GM23248 (cell line): Measurements from ENCODE around the gene NR3C1. TPM values are rescaled to one million over a fixed set of nuclear protein-coding genes. Genes with fewer than 3 reads are reported as not detected.

Experiments
- DNase-seq: peaks from one replicate; pipeline ENCODE4 v3.0.0-alpha.2; 2015
- H2AFZ ChIP-seq: fragments of 200-600 bp; sonication (generic); 2 replicates; pipeline ENCODE4 v1.6.1; 2016; ENCODE audit warnings: antibody characterized with exemption
- H3F3A ChIP-seq: fragments of 200-600 bp; sonication (generic); 2 replicates; pipeline ENCODE4 v1.6.1; 2016; ENCODE audit warnings: mild to moderate bottlenecking, antibody characterized with exemption, mixed run types; ENCODE audit not compliant: insufficient read depth
- H3K27ac ChIP-seq: fragments of 200-600 bp; sonication (generic); 2 replicates; pipeline ENCODE4 v1.5.1; 2016; ENCODE audit warnings: mild to moderate bottlenecking
- H3K27me3 ChIP-seq: fragments of 200-600 bp; sonication (generic); replicated peaks from 2 replicates; pipeline ENCODE4 v1.6.1; 2016; ENCODE audit warnings: mild to moderate bottlenecking; ENCODE audit not compliant: insufficient read depth
- H3K36me3 ChIP-seq: fragments of 200-600 bp; sonication (generic); 2 replicates; pipeline ENCODE4 v1.6.1; 2016; ENCODE audit warnings: low read depth, mild to moderate bottlenecking
- H3K4me1 ChIP-seq: fragments of 200-600 bp; sonication (generic); 2 replicates; pipeline ENCODE4 v1.6.1; 2016; ENCODE audit warnings: mild to moderate bottlenecking; ENCODE audit not compliant: insufficient read depth
- H3K4me2 ChIP-seq: fragments of 200-600 bp; sonication (generic); one replicate; pipeline ENCODE4 v1.6.1; 2016; ENCODE audit warnings: mild to moderate bottlenecking; ENCODE audit not compliant: unreplicated experiment
- H3K4me3 ChIP-seq: fragments of 200-600 bp; sonication (generic); 2 replicates; pipeline ENCODE4 v1.5.1; 2016; ENCODE audit warnings: mild to moderate bottlenecking
- H3K79me2 ChIP-seq: fragments of 200-600 bp; sonication (generic); 2 replicates; pipeline ENCODE4 v1.6.1; 2016; ENCODE audit warnings: mild to moderate bottlenecking; ENCODE audit not compliant: insufficient read depth
- H3K9ac ChIP-seq: fragments of 200-600 bp; sonication (generic); 2 replicates; pipeline ENCODE4 v1.6.1; 2016; ENCODE audit warnings: mild to moderate bottlenecking
- H3K9me2 ChIP-seq: fragments of 200-600 bp; sonication (generic); 2 replicates; pipeline ENCODE4 v1.6.1; 2016; ENCODE audit warnings: mixed run types, mild to moderate bottlenecking, moderate library complexity; ENCODE audit not compliant: insufficient read depth
- H3K9me3 ChIP-seq: fragments of 200-600 bp; sonication (generic); one replicate; pipeline ENCODE4 v1.6.1; 2017; ENCODE audit warnings: low read depth
- H4K20me1 ChIP-seq: fragments of 200-600 bp; sonication (generic); 2 replicates; pipeline ENCODE4 v1.6.0; 2016; ENCODE audit not compliant: insufficient read depth
- EZH2 ChIP-seq: fragments of 200-600 bp; sonication (generic); IDR thresholded peaks from 2 replicates; pipeline ENCODE4 v1.6.1; 2018; ENCODE audit warnings: antibody characterized with exemption, mild to moderate bottlenecking; ENCODE audit not compliant: insufficient read depth, poor library complexity, severe bottlenecking
- EZH2phosphoT487 ChIP-seq: fragments of 200-600 bp; sonication (generic); IDR thresholded peaks from 2 replicates; pipeline ENCODE4 v1.6.1; 2018; ENCODE audit warnings: antibody characterized with exemption, moderate library complexity, mild to moderate bottlenecking, low read depth; ENCODE audit not compliant: insufficient read depth
- WGBS, 2 experiments: methylation state at CpG; one replicate each; pipeline ENCODE4 v1.1.6; 2015 to 2017; ENCODE audit warnings: low lambda C conversion rate in 2 of 2, low coverage in 1 of 2; ENCODE audit errors: missing lambda C conversion rate in 2 of 2; 5-methylcytosine and 5-hydroxymethylcytosine counted together
- in situ Hi-C: fragments of 300-500 bp; cut with MboI; formaldehyde crosslinking; loops from 2 replicates; pipeline ENCODE4 v1.15.0; 2020
- polyA plus RNA-seq: library from polyadenylated mRNA; unstranded; fragments of >200 nt; fragmentation: Nextera tagmentation; extraction: Ambion mirVana; gene quantifications from 2 replicates; pipeline ENCODE4 v1.2.1, GENCODE V29; 2016
- total RNA-seq: library from RNA; depleted of rRNA; stranded (reverse); fragments of >200 nt; shearing (Covaris generic); gene quantifications from 2 replicates; pipeline ENCODE4 v1.2.3, GENCODE V29; 2014

Gene NR3C1
- total and polyA plus RNA-seq, 2 experiments from 2014 or later = 103 to 121 TPM

- 100% methylated on average over 2 of the region's 2 CpGs for WGBS, 2 experiments
Measured at GRCh38 chr5:143238620-143239019, 164.9 kb downstream of the NR3C1 start.

GRCh38 chr5:143237664-143238063, 165.8 kb downstream of the NR3C1 start:
- TF ChIP-seq EZH2phosphoT487 = no peak
- H3K36me3 ChIP-seq = no peaks in the 10 kb centered on the region
- peaks cover 14% of the 10 kb centered on the region for H3F3A ChIP-seq
- no peak overlapping the region for H3K9ac ChIP-seq
- no peaks in the 10 kb centered on the region for H3K9me2 ChIP-seq
- H2AFZ ChIP-seq = no peak overlapping the region
- no peaks in the 10 kb centered on the region for H3K9me3 ChIP-seq
- no peaks in the 10 kb centered on the region for H3K79me2 ChIP-seq
- peaks cover 32% of the 10 kb centered on the region for H3K4me1 ChIP-seq
- no peaks in the 10 kb centered on the region for H3K27me3 ChIP-seq
- in situ Hi-C loops = no loop called here
- H4K20me1 ChIP-seq = no peaks in the 10 kb centered on the region
- 93 to 97% methylated on average over 10 of the region's 10 CpGs for WGBS, 2 experiments
- no peak overlapping the region for H3K4me3 ChIP-seq
- H3K4me2 ChIP-seq = no peak overlapping the region
- DNase-seq = no peak
- H3K27ac ChIP-seq = no peak overlapping the region

More at GRCh38 chr5:143238620-143239019, 164.9 kb downstream of the NR3C1 start:
- H3K4me3 ChIP-seq = no peak overlapping the region
- no peaks in the 10 kb centered on the region for H3K9me2 ChIP-seq
- no peak overlapping the region for H3K27ac ChIP-seq
- H3K9me3 ChIP-seq = no peaks in the 10 kb centered on the region
- no peak overlapping the region for H3K9ac ChIP-seq
- H3F3A ChIP-seq = peaks cover 22% of the 10 kb centered on the region
- TF ChIP-seq EZH2phosphoT487 (no peak), EZH2 (no peak)
- no peak overlapping the region for H3K4me2 ChIP-seq
- no peaks in the 10 kb centered on the region for H4K20me1 ChIP-seq
- peaks cover 36% of the 10 kb centered on the region for H3K4me1 ChIP-seq
- no peaks in the 10 kb centered on the region for H3K27me3 ChIP-seq
- no peaks in the 10 kb centered on the region for H3K79me2 ChIP-seq
- H3K36me3 ChIP-seq = no peaks in the 10 kb centered on the region
- DNase-seq = no peak
- in situ Hi-C loops = no loop called here
- no peak overlapping the region for H2AFZ ChIP-seq

GRCh38 chr5:143236682-143237081, 166.8 kb downstream of the NR3C1 start:
- DNase-seq = no peak
- no peak overlapping the region for H2AFZ ChIP-seq
- H3K9ac ChIP-seq = no peak overlapping the region
- H3K4me1 ChIP-seq = peaks cover 22% of the 10 kb centered on the region
- no peaks in the 10 kb centered on the region for H4K20me1 ChIP-seq
- TF ChIP-seq EZH2phosphoT487 = no peak
- TF ChIP-seq EZH2 = no peak
- H3K4me3 ChIP-seq = no peak overlapping the region
- H3K9me3 ChIP-seq = no peaks in the 10 kb centered on the region
- no peak overlapping the region for H3K4me2 ChIP-seq
- peaks cover 7% of the 10 kb centered on the region; the same call in 1 of the 2 replicates for H3F3A ChIP-seq
- no peaks in the 10 kb centered on the region for H3K27me3 ChIP-seq
- H3K9me2 ChIP-seq = no peaks in the 10 kb centered on the region
- in situ Hi-C loops = no loop called here
- no peaks in the 10 kb centered on the region for H3K36me3 ChIP-seq
- H3K79me2 ChIP-seq = no peaks in the 10 kb centered on the region
- no peak overlapping the region for H3K27ac ChIP-seq
- 50 to 55% methylated on average over 2 of the region's 2 CpGs for WGBS, 2 experiments

- Histone ChIP-seq H3K4me1 (peaks cover 23% of the 10 kb centered on the region), H2AFZ (peak overlapping the region; percentile 61), H3K27me3 (no peaks in the 10 kb centered on the region), H3K9me3 (no peaks in the 10 kb centered on the region), H3F3A (peaks cover 9% of the 10 kb centered on the region; the same call in 1 of the 2 replicates), H3K79me2 (no peaks in the 10 kb centered on the region), H4K20me1 (no peaks in the 10 kb centered on the region), H3K4me3 (no peak overlapping the region), H3K4me2 (peak overlapping the region; percentile 40), H3K27ac (peak overlapping the region; percentile 78), H3K9ac (0 out of 2 replicates have a peak overlapping the region, but pooled peaks have one; percentile 27), H3K36me3 (no peaks in the 10 kb centered on the region), H3K9me2 (no peaks in the 10 kb centered on the region)
- 42 to 54% methylated on average over 3 of the region's 3 CpGs for WGBS, 2 experiments
- TF ChIP-seq EZH2phosphoT487 = 0 out of 2 replicates have a peak, but pooled peaks have one; percentile 50
- TF ChIP-seq EZH2 = no peak
- DNase-seq = peak; percentile 96
- in situ Hi-C loops = no loop called here
Measured at GRCh38 chr5:143235423-143235822, 168.1 kb downstream of the NR3C1 start.
